Measurements from ENCODE around the gene PLXNA2.

The PLXNA2 gene

DNA sequence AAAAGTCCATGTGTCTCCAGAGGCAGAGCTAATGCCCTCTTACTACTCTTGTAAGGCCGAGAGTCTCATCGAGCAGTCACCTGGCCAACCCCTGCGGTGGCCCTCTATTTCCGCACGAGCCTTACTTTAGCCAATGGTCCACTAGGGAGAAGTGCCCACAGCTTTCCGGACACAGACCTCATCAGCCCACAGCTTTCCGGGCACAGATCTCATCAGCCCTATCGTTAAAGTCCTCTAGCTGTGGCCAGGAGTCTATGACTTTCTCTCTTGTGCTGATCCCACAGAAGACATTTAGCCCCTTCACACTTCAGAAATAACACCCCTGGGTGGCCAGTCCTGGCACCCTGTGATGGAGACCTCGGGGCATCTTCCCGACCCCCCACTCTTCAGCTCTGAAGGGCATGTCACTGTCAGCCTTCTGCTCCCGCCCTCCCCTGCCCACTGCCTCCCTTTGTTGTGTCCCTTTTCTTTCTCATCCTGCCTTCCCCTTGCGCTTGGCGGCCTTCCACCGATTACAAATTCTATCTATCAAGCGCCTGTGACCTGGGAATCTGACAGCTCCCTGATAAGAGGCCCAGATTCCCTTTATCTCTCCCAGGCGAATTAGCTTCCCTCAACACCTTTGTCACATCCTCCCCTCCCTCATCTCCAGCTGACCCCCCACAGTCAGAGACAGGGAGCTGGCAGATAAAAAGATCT, 161.0 kb downstream of the PLXNA2 start:
- DNase-seq, result no peak

DNA sequence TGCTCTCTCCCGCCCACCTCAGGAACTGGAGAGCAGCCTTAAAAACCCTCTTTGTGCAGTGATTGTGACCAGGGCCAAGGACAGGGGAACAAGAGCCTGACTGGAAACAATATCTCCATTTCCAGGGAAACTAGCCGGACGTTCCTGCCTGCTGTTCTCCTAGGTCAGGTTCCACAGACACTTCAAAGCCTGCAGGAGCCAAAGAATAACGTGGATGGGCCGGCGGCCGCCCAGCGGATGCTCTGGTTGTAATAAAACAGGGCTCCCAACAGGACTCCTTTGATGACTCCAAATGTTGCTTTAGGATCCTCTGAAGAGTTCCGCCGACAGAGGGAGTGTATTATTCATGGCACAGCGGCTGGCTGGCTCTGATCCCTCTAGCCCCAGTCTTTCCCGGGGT, 162.2 kb downstream of the PLXNA2 start:
- DNase-seq, result no peak

DNA sequence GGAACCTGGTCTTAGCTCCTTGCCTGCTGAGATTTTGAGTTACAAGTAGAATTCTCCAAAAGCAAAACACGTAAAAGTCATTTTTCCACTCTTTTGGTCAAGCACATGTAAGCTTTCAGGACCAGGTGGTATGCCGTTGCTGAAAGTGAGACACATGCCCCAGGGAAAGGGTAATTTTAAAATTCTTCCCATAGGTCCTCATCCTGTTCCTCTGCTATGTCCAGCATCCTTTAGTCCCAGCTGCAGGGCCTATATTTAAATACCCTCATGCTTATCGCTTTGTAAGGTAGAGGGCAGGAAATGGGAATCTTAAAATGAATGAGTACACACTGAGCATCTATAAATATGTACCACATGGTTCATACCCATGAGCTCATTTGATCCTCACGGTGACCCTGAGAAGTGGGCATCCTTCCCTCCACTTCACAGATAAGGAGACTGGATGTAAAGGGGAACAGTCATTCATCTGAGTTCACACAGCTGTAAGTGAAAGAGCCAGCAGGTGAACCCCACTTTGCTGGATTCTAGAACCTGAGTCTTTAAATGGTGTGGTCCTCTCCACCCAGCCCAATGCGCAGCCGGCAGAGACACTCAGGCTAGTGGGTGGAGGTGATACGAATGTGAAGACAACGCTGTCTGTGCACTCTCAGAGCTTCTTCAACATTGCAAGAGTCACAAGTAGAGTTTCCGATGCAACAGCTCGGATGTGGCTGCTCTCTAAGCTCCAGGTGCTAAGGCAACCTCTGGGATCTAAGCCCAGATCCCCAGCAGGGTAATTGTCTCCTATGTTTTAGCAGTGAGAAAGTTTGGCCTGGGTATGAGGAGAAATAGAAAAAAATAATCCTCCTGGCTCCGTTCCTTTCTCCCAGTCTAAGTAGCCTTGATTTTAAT, 163.5 kb downstream of the PLXNA2 start:
- no peak for DNase-seq

DNA sequence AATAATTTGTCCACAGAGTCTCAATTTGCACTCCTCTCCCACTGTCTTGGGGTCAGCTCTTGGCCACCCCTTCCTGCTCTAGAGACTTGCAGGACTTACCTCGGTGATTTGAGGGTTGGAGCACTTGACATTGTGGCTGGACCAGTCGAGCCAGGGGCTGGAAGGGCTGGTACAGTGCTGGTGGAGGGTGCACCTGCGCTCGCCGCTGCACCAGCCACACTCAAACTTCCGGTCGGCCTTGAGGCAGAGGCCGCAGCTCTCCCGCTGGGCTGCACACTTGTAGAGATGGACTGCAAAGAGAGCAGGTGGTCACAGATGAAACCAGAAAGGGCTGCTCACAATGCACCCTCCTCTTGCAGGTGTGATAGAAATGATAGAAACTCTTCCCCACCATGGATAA, 165.0 kb downstream of the PLXNA2 start:
- no peak for DNase-seq

DNA sequence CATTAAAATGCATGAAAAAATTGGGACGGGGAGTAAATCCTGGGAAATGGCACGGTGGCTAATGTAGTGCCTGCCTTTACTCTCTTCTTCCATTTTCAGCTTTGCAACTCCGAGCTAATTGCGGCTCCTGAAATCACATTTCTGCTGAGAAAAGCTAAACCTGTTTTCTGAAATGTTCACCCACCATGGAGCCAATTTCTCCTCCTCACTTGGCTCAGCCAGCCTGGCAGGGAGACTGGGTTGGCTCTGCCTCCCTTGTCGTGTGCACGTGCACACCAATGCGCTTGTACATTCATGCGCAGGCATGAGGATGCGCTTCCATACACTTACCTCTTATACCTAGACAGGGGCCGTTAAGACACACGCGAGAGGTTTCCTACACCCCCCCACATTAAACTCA, 165.4 kb downstream of the PLXNA2 start:
- no peak for DNase-seq

DNA sequence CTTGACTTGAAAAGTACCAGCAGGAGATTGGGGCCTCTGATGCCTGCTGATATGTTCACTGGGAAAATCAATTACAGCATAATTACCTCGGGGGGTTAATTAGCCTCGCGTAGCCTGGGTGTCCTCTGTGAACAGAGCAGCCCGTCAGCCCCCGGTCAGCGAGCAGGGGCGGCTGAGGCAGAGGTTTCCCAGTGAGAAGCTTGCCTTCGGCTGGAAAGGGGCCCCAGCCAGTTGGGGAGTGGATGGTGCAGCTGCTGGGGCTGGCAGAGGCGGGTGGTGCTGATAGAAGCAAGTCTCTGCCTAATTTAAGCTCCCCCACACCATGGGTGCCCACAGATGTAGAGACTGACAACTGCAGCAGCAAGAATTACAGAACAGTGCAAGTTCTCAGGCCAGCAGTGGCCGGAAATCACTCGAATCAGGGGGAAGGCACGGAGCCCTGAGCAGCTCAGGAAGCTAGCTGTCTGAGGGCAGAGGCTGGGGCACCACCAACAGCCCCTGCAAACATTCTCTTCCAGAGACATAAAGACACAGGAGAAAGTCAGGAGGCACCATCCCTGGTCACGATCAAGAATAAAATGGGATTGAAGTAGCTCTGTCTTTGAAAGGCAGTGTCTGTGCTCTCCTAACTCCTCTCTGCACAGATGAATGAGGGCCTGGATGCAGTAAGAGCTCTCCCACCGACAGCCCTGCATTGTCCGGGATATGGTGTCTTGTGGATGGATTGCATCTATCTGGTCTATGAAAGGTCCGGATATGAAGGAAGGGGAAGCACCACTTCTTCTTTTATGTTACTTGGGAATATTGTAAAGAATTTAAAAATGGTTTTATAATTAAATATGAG, 166.7 kb downstream of the PLXNA2 start:
- DNase-seq, result no peak

DNA sequence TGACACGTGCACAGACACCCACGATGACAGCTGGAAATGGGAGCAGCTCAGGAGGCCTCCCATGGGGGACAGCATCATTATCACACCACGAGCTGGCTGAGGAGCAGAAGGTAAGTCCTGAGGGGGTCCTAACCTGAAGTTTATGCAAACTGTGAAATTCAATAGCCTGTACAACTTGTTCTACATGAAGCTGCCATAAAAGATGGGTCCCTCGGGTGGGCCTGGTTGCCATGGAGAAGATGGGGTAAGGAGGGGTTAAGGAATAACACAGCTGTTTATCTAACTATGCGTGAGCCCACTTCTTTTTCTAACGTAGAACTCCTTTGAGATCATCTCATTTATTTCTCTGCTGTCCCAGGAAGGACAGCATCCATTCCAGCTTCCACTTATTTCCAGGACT, 169.8 kb downstream of the PLXNA2 start:
- DNase-seq, result no peak

DNA sequence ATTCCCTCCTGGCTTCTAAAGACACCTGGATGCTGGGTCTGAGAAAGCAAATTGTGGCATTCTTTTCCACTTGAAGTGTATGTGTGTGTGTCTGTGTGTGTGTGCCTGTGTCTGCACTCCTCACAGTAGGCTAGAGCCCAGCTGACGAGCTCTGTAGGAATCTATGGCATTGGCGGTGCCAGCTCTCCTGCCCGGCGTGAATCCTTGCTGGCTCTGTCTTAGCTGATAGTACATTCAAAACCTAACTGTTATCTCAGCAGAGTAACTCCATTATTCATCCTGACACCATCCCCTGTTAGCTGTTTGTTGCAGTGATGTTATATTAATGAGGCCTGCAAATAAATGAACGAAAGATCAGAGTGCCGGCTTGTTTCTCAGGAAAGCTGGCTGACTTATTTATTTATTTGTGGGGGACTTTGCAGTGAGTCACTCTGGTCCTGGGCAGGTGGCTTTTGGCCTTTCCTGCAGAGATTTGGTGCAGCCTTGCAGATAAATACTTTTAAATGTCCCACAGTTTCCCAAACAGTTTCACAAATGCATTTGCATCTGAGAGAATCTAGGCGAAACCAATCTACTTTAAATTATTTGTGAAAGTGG, 172.7 kb downstream of the PLXNA2 start:
- no peak for DNase-seq

DNA sequence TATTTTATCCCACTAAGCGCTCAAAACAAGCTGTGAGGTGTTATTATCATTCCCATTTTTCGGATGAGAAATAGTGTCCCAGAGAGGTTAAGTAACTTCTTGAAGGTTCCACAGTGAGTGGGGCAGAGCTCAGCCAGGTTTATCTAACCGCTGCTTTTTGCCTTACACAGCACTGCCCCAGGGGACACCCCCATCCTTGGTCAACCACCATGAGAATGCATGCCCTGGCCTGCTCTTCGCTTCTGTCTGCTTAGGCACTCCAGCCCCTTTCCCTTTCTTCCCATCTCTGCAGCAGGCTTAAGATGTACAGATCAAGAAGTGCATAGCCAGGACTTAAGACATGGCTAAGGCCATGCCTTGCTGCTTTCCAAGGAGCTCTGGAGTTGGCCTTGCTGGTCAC, 174.3 kb downstream of the PLXNA2 start:
- DNase-seq, result no peak

DNA sequence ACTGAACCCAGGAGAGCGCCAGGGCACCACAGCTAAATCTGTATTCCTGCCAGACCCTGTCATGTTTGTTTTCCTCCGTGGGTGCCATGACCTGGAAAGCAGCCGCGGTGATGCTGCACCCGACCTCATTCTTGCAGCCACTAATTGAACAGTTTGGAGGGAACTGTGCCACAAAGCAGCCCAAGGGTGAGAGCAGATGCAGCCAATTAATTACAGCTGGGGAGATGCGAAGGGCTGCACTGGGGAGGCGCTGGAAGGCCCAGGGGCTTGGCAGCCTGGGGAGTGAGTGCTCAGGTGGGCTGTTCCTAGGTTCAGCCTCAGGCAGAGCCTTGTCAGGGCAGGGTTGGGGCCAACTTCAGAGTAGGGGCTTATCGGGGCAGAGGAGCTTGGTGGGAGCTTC, 174.9 kb downstream of the PLXNA2 start:
- no peak for DNase-seq

DNA sequence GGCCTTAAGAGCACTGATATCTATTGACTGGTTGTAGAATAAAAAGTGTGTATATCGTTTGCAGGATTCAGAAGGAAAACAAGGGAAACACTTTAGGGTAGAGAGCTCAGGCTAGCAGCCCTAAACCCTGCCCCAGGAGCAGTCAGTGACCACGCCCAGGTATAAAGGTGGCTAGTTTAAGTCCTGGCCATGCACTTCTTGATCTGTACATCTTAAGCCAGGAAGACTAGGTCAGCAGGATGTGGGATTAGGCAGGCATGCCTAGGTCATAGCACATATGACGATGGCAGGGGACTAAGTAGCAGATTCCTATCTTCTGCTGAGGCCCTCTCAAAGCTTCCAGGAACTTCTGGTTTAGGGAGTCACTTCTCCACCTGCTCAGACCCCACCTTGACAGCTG, 175.3 kb downstream of the PLXNA2 start:
- DNase-seq, result no peak

DNA sequence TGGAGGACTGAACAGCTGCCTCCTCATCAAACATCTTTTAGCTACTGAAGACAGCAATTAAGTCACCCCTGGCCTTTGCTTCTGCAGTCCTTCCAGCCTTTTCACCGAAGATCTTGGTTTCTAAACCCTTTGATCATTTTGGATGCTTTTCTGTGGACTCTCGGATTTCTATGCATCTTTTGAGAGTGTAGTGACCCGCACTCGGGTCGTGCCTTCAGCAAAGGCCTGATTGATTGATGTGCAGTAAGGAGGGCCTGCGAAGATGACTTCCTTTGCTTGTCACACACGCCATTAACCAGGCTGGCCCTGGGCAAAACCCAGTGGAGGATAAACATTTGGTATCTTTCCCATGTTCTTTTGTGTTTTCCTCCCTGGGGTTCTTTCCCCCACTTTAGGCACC, 175.8 kb downstream of the PLXNA2 start:
- no peak for DNase-seq

DNA sequence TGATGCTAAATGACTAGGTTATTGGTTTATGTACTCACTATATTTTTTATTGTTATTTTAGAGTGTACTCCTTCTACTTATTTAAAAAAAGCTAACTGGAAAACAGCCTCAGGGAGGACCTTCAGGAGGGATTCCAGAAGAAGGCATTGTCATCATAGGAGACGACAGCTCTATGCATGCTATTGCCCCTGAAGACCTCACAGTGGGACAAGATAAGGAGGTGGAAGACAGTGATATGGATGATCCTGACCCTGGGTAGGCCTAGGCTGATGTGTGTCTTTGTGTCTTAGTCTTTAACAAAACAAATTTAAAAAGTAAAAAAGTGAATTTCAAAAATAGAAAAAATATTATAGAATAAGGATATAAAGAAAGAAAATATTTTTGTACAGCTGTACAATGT, 177.6 kb downstream of the PLXNA2 start:
- DNase-seq, result no peak

DNA sequence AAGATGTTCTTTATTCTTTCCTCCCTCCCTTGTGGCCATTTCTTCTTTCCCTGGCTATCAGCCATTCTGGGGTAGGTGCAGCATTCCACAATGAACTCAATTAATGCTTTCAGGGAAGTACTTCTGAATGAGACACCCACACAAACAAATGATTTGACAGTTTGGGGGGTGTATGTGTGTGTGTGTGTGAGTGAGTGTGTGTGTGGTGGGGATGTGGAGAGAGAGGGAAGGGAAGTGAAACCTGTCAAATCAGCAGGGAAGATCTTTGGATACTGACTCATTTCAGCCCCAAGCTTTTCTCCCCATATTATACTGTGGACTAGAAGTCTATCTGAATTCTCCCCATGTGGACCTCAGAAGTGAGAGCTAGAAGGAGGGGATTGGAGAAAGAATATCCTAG, 178.3 kb downstream of the PLXNA2 start:
- no peak for DNase-seq

DNA sequence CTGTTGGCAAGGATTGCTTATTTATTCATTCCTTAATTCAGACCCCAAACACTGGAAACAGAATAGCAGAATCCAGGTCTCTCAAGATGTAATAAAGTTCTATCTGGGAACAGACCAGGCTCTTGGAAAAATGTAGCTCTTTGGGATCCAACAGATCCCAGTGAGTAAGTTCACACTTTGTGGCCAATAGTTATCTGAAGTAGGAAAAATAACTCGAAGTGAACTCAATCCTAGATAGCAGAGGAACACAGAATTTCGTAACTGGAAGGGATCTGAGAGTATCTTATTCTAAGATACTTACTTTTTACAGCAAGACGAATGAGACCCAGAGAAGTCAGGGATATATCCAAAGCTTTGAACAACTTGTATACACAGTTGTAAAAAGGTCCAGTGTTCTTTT, 182.6 kb downstream of the PLXNA2 start:
- no peak for DNase-seq

DNA sequence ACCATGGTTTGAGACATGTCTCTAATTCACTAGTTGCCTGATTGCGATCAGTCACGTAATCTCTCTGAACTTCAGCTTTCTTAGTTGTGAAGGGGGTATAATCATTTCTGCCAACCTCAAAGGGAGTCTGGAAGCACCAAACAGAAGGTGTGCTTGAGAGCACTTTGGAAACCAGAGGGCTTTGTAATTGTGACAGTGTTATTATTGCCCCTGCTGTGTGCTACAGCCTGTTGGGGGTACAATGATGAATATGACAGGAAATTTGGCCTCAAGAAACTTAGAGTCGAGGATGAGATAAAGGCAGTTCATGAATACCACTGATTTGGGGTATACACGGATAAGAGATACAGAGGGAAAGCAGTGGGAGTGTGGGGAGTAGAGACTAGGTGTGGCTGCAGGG, 183.1 kb downstream of the PLXNA2 start:
- no peak for DNase-seq

DNA sequence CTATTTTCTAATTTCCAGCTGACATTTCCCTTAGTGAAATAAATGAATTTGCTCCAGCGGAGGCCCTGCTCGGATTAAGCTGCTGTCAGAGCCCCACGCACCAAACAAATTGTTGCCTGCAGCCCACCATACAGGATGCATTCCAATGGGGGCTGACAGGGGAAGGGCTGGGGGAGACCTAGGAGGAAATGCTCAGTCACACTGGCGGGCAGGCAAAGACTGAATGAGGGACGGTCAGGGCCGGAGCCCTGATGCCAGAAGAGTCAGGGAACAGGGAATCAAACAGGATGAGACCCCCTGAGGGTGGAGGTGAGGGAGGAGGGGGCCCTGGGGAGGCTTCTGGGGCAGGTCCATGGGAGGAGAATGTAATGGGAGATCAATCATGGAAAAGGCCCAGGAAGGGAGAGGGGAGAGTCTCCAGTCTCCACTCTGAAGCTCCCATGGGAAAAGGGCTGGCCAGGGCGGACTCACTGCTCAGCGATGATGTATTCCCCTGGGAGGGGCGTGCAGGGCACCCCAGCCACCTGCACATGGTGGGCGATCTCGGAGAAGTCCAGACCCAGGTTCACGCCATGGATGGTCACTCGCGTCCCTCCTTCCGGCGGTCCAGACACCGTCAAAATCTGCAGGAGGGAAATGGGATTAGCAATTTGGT, 183.8 kb downstream of the PLXNA2 start:
- no peak for DNase-seq

DNA sequence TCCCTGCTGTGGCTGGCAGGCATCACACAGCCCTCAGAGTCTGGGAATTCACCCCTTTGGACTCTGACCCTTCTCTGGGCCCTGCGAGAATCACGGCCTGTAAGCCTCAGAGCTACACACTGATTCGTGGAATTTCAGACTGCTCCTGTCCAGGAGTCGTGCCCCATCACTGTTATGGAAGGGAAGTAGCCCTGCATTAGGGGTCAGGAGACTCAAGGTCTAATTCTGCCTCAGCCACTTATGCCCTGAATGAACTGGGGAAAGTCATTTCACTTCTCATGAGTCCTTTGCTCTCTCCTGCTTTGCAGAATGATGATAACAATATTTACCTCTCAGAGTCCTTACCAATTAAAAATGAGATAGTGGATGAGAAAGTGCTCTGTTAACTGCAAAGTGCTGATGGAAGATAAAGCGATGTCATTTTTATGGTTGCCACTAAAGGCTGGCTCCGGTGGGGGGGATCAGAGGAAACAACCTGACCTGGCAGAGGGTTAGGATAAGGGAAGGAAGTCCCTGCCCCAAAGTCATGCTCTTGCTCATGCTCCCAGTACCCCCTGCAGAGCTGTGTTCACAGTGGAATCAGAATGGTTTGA, 184.7 kb downstream of the PLXNA2 start:
- no peak for DNase-seq

DNA sequence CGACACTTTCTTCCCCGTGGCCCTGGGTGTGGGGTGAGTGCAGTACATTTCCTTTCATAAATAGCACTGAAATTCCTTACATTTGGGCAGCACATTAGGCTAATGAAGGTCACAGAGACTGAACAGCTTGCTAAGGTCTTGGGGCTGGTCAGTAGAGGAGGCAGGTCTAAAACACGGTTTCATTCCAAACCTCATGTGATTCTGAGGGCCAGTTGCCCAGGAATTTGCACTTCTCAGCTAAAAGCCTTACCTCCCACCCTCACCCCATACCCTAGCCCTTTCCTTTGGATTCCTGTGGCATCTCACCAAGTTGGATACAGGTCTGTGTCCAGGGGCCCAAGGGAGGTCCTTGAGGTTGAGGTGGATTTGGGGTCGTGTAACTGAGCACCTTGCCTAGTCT, 185.4 kb downstream of the PLXNA2 start:
- no peak for DNase-seq

DNA sequence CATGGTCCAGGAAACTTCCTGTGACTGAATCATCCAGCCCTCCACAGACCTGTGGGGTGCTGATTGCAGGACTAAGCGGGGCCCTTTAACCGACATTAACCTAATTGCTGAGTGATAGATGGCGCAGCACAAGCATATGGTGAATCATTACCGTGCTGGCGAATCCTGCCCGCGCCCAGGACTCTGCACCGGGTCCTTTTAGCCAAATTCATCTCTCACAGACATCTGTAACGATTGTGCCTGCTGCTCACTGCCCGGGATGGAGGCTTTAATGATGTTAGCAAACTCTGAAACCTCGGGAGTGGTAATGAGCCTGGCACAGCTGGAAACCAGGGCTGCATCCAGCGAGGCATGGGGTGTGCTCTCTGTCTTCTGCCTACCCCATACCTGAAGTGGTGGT, 185.9 kb downstream of the PLXNA2 start:
- DNase-seq, result no peak

DNA sequence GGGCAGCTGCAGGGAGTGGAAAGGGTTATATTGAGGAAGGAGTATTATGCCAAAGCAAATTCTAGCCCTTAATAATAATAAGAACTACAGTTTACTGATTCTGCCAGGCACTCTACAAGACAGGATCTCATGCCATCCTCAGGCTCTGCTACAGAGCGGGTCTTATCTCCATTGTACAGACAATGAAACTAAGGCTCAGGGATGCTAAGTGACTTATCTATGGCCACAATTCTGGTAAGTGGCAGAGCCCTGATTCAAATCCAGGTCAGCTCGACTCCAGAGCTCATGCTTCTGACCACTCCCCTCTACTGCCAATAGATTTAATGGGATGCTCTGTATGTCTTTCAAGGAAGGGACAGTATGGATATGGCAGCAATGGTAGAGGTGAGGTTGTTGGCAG, 187.1 kb downstream of the PLXNA2 start:
- DNase-seq, result no peak

DNA sequence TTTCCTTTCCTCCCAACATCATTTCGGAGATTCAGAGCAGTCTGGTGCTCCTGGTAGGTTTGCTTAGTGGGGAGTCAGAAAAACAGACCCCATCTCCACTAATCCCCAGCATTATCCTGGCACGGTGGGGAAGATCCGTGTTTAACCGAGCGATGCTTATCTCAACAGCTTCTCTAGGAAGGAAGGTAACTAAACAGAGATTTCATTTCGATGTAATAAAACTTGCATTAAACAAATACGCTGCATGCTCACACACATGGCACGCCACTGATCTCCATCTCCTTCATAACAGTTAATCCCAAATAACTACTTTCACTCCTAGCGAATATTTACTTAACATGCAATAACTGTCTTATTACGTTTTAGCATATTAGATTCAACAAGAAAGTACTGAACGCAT, 188.6 kb downstream of the PLXNA2 start:
- DNase-seq, result no peak
